H1 (cell line): ENCODE measurements around the gene SCMH1.
A peak's percentile ranks its signal among the peaks of the same experiment; 100 is the strongest.

Experiments
- ATF3 ChIP-seq: IDR thresholded peaks from 2 replicates; pipeline ENCODE4 v1.6.1; 2011; ENCODE audit warnings: low read depth, mild to moderate bottlenecking, low read length; ENCODE audit not compliant: insufficient read depth
- CTCF ChIP-seq, 3 experiments: IDR thresholded peaks; 1 replicate in 2 of 3; 2 replicates in 1 of 3; pipeline versions ENCODE4 v1.5.1 to v1.6.1; 2011; ENCODE audit warnings: low read length in 3 of 3, mild to moderate bottlenecking in 3 of 3, inconsistent platforms in 2 of 3, low read depth in 1 of 3, moderate library complexity in 1 of 3; ENCODE audit not compliant: insufficient read depth in 1 of 3; ENCODE audit errors: control extremely low read depth in 1 of 3
- PHF8 ChIP-seq: fragments of 200-600 bp; sonication (generic); conservative IDR thresholded peaks from 2 replicates; pipeline ENCODE4 v1.7.1; 2012; ENCODE audit warnings: low read depth, mild to moderate bottlenecking, inconsistent platforms, low read length, moderate library complexity
- TBP ChIP-seq: IDR thresholded peaks from 2 replicates; pipeline ENCODE4 v1.6.1; 2011; ENCODE audit warnings: low read depth, low read length, improper control_type of control experiment

GRCh38 chr1:41282679-41283317 lies 40.7 kb upstream of the SCMH1 start:
- TF ChIP-seq ATF3 (no peak), PHF8 (no peak), TBP (no peak), CTCF (IDR thresholded peaks at IDR 0.05; ENCODE audit: control extremely low read depth in 1 of 3, insufficient read depth in 1 of 3, low read depth in 1 of 3, low read length in 3 of 3) (peak; percentile 78 to 94 (median 88))
